Measurements from ENCODE around the gene GRB10. TPM values are rescaled to one million over a fixed set of nuclear protein-coding genes. Genes with fewer than 3 reads are reported as not detected.

The GRB10 gene
- total and polyA plus RNA-seq, 2 experiments from 2014 or later = 35.0 to 154 TPM

GRCh38 chr7:50696810-50697582, 85.7 kb downstream of the GRB10 start:
- peaks cover 2% of the 10 kb centered on the region for H3K27me3 Mint-ChIP-seq (ENCODE audit: insufficient read depth, low read depth, poor library complexity)
- peaks cover 31% of the 10 kb centered on the region for H3K36me3 Mint-ChIP-seq (ENCODE audit: low read depth)
- H3K27ac Mint-ChIP-seq = no peak overlapping the region
- DNase-seq (ENCODE audit: low spot score) (peak; percentile 54), ATAC-seq (peak; percentile 68)
- TF ChIP-seq, protein P1, sequence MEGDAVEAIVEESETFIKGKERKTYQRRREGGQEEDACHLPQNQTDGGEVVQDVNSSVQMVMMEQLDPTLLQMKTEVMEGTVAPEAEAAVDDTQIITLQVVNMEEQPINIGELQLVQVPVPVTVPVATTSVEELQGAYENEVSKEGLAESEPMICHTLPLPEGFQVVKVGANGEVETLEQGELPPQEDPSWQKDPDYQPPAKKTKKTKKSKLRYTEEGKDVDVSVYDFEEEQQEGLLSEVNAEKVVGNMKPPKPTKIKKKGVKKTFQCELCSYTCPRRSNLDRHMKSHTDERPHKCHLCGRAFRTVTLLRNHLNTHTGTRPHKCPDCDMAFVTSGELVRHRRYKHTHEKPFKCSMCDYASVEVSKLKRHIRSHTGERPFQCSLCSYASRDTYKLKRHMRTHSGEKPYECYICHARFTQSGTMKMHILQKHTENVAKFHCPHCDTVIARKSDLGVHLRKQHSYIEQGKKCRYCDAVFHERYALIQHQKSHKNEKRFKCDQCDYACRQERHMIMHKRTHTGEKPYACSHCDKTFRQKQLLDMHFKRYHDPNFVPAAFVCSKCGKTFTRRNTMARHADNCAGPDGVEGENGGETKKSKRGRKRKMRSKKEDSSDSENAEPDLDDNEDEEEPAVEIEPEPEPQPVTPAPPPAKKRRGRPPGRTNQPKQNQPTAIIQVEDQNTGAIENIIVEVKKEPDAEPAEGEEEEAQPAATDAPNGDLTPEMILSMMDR (conservative IDR thresholded peaks at IDR 0.05; ENCODE audit: low read depth in 2 of 2) = peak; percentile 67 to 68
- TF ChIP-seq ZNF331 (CRISPR knock-in tag; IDR thresholded peaks at IDR 0.05; ENCODE audit: low read depth) = no peak
- Histone ChIP-seq H3K27me3 (ENCODE audit: insufficient read depth) (no peaks in the 10 kb centered on the region), H3K4me3 (no peak overlapping the region), H3F3A (replicated peaks; ENCODE audit: low read depth) (no peaks in the 10 kb centered on the region), H4K20me1 (replicated peaks; ENCODE audit: insufficient read depth) (peaks cover 7% of the 10 kb centered on the region; the same call in 1 of the 2 replicates), H3K36me3 (ENCODE audit: insufficient read depth) (no peaks in the 10 kb centered on the region), H2AFZ (no peak overlapping the region), H3K4me2 (no peak overlapping the region), H3K27ac (ENCODE audit: low read depth) (no peak overlapping the region; the same call in 1 of the 2 replicates), H3K79me2 (replicated peaks; ENCODE audit: insufficient read depth) (peaks cover 44% of the 10 kb centered on the region), H3K9me2 (ENCODE audit: insufficient read depth) (no peaks in the 10 kb centered on the region), H3K4me1 (ENCODE audit: insufficient read depth) (peaks cover 29% of the 10 kb centered on the region)
- H3K9me3 Mint-ChIP-seq = no peaks in the 10 kb centered on the region; the same call in 2 of the 3 replicates
- no peak overlapping the region for H3K4me3 Mint-ChIP-seq
- H3K4me1 Mint-ChIP-seq = peaks cover 31% of the 10 kb centered on the region

- peaks cover 48% of the 10 kb centered on the region for H3K79me2 ChIP-seq (replicated peaks; ENCODE audit: insufficient read depth)
- no peaks in the 10 kb centered on the region for H3K27me3 ChIP-seq (ENCODE audit: insufficient read depth)
- H3K4me2 ChIP-seq = no peak overlapping the region
- H3K36me3 Mint-ChIP-seq (ENCODE audit: low read depth) = peaks cover 14% of the 10 kb centered on the region
- no peak overlapping the region for H3K27ac ChIP-seq (ENCODE audit: low read depth)
- H3K4me3 ChIP-seq = no peak overlapping the region
- DNase-seq (ENCODE audit: low spot score) (no peak), ATAC-seq (no peak)
- H3K27ac Mint-ChIP-seq = no peak overlapping the region; the same call in 1 of the 2 replicates
- H3K4me1 Mint-ChIP-seq = peaks cover 34% of the 10 kb centered on the region
- H2AFZ ChIP-seq = no peak overlapping the region
- H3K4me3 Mint-ChIP-seq = no peak overlapping the region; the same call in 2 of the 3 replicates
- no peaks in the 10 kb centered on the region; the same call in 2 of the 3 replicates for H3K9me3 Mint-ChIP-seq
- no peaks in the 10 kb centered on the region for H3K9me2 ChIP-seq (ENCODE audit: insufficient read depth)
- peaks cover 18% of the 10 kb centered on the region for H4K20me1 ChIP-seq (replicated peaks; ENCODE audit: insufficient read depth)
- H3K27me3 Mint-ChIP-seq (ENCODE audit: insufficient read depth, low read depth, poor library complexity) = peaks cover 2% of the 10 kb centered on the region
- H3K4me1 ChIP-seq (ENCODE audit: insufficient read depth) = peaks cover 45% of the 10 kb centered on the region
- H3K36me3 ChIP-seq (ENCODE audit: insufficient read depth) = 0 out of 2 replicates have a peak, but pooled peaks cover 3% of the 10 kb centered on the region
- H3F3A ChIP-seq (replicated peaks; ENCODE audit: low read depth) = no peaks in the 10 kb centered on the region
- no peak for TF ChIP-seq ZNF114 (CRISPR knock-in tag; IDR thresholded peaks at IDR 0.05)
- TF ChIP-seq, protein P2, sequence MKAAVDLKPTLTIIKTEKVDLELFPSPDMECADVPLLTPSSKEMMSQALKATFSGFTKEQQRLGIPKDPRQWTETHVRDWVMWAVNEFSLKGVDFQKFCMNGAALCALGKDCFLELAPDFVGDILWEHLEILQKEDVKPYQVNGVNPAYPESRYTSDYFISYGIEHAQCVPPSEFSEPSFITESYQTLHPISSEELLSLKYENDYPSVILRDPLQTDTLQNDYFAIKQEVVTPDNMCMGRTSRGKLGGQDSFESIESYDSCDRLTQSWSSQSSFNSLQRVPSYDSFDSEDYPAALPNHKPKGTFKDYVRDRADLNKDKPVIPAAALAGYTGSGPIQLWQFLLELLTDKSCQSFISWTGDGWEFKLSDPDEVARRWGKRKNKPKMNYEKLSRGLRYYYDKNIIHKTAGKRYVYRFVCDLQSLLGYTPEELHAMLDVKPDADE (IDR thresholded peaks at IDR 0.05) = no peak
- TF ChIP-seq CREB1 (CRISPR knock-in tag; IDR thresholded peaks at IDR 0.05; ENCODE audit: low read depth) = no peak
- TF ChIP-seq ZNF331 (CRISPR knock-in tag; IDR thresholded peaks at IDR 0.05; ENCODE audit: low read depth) = no peak
- TF ChIP-seq, protein P1 (conservative IDR thresholded peaks at IDR 0.05; ENCODE audit: low read depth in 2 of 2) = no peak
- TF ChIP-seq NANOG (IDR thresholded peaks at IDR 0.05; ENCODE audit: borderline replicate concordance) = no peak
- TF ChIP-seq, protein P3, sequence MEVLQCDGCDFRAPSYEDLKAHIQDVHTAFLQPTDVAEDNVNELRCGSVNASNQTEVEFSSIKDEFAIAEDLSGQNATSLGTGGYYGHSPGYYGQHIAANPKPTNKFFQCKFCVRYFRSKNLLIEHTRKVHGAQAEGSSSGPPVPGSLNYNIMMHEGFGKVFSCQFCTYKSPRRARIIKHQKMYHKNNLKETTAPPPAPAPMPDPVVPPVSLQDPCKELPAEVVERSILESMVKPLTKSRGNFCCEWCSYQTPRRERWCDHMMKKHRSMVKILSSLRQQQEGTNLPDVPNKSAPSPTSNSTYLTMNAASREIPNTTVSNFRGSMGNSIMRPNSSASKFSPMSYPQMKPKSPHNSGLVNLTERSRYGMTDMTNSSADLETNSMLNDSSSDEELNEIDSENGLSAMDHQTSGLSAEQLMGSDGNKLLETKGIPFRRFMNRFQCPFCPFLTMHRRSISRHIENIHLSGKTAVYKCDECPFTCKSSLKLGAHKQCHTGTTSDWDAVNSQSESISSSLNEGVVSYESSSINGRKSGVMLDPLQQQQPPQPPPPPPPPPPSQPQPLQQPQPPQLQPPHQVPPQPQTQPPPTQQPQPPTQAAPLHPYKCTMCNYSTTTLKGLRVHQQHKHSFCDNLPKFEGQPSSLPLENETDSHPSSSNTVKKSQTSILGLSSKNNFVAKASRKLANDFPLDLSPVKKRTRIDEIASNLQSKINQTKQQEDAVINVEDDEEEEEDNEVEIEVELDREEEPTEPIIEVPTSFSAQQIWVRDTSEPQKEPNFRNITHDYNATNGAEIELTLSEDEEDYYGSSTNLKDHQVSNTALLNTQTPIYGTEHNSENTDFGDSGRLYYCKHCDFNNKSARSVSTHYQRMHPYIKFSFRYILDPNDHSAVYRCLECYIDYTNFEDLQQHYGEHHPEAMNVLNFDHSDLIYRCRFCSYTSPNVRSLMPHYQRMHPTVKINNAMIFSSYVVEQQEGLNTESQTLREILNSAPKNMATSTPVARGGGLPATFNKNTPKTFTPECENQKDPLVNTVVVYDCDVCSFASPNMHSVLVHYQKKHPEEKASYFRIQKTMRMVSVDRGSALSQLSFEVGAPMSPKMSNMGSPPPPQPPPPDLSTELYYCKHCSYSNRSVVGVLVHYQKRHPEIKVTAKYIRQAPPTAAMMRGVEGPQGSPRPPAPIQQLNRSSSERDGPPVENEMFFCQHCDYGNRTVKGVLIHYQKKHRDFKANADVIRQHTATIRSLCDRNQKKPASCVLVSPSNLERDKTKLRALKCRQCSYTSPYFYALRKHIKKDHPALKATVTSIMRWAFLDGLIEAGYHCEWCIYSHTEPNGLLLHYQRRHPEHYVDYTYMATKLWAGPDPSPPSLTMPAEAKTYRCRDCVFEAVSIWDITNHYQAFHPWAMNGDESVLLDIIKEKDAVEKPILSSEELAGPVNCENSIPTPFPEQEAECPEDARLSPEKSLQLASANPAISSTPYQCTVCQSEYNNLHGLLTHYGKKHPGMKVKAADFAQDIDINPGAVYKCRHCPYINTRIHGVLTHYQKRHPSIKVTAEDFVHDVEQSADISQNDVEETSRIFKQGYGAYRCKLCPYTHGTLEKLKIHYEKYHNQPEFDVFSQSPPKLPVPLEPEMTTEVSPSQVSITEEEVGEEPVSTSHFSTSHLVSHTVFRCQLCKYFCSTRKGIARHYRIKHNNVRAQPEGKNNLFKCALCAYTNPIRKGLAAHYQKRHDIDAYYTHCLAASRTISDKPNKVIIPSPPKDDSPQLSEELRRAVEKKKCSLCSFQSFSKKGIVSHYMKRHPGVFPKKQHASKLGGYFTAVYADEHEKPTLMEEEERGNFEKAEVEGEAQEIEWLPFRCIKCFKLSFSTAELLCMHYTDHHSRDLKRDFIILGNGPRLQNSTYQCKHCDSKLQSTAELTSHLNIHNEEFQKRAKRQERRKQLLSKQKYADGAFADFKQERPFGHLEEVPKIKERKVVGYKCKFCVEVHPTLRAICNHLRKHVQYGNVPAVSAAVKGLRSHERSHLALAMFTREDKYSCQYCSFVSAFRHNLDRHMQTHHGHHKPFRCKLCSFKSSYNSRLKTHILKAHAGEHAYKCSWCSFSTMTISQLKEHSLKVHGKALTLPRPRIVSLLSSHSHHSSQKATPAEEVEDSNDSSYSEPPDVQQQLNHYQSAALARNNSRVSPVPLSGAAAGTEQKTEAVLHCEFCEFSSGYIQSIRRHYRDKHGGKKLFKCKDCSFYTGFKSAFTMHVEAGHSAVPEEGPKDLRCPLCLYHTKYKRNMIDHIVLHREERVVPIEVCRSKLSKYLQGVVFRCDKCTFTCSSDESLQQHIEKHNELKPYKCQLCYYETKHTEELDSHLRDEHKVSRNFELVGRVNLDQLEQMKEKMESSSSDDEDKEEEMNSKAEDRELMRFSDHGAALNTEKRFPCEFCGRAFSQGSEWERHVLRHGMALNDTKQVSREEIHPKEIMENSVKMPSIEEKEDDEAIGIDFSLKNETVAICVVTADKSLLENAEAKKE (CRISPR knock-in tag; IDR thresholded peaks at IDR 0.05) = no peak
- no peak for TF ChIP-seq POLR2AphosphoS5 (IDR thresholded peaks at IDR 0.05; ENCODE audit: low read depth)
- TF ChIP-seq STAT1 (IDR thresholded peaks at IDR 0.05; ENCODE audit: unreplicated experiment) = no peak
Observed at GRCh38 chr7:50695026-50695425, 87.7 kb downstream of the GRB10 start.

All from GM23338 (cell line).